Epithelial cell of proximal tubule (primary cell): ENCODE data around the gene SLC1A2. TPM values are rescaled to one million over a fixed set of nuclear protein-coding genes. Genes with fewer than 3 reads are reported as not detected.

Source experiments
- DNase-seq: peaks from one replicate; pipeline ENCODE4 v3.0.0-alpha.2; 2011; ENCODE audit warnings: low read depth
- H3K4me3 ChIP-seq: 2 replicates; pipeline ENCODE4 v1.5.1; 2011; ENCODE audit warnings: low read depth, mild to moderate bottlenecking, low read length
- CTCF ChIP-seq: conservative IDR thresholded peaks from 2 replicates; pipeline ENCODE4 v1.5.1; 2012; ENCODE audit warnings: low read depth, mild to moderate bottlenecking, low read length
- total RNA-seq: library from RNA; depleted of rRNA; stranded (reverse); fragments of >200 nt; gene quantifications from 2 replicates; pipeline ENCODE4 v1.2.3, GENCODE V29; 2015

Gene SLC1A2
- total RNA-seq, 1 donor from 2014 or later: not detected

GRCh38 chr11:35280727-35281126, 138.6 kb downstream of the SLC1A2 start:
- no peak for DNase-seq
- TF ChIP-seq CTCF: no peak
- H3K4me3 ChIP-seq: no peak overlapping the region

- TF ChIP-seq CTCF: no peak
- DNase-seq: no peak
- no peak overlapping the region for H3K4me3 ChIP-seq
These were observed 141.5 kb downstream of the SLC1A2 start for GRCh38 chr11:35277827-35278226.

GRCh38 chr11:35276396-35277145, 142.8 kb downstream of the SLC1A2 start:
- TF ChIP-seq CTCF: no peak
- no peak overlapping the region for H3K4me3 ChIP-seq
- peak; percentile 92 for DNase-seq

GRCh38 chr11:35275786-35276170, 143.6 kb downstream of the SLC1A2 start:
- DNase-seq: no peak
- no peak for TF ChIP-seq CTCF
- no peak overlapping the region for H3K4me3 ChIP-seq

- no peak for DNase-seq
- H3K4me3 ChIP-seq: no peak overlapping the region
These were observed 144.2 kb downstream of the SLC1A2 start for GRCh38 chr11:35274909-35275785.

GRCh38 chr11:35272391-35272902, 146.9 kb downstream of the SLC1A2 start:
- DNase-seq: no peak
- no peak for TF ChIP-seq CTCF
- H3K4me3 ChIP-seq: no peak overlapping the region

More at GRCh38 chr11:35274909-35275785, 144.2 kb downstream of the SLC1A2 start:
- TF ChIP-seq CTCF: peak; percentile 34
